HUDEP-2 (cell line): Measurements from ENCODE around the gene C10orf105.

Experiments
- DNase-seq, 76 experiments: peaks; one replicate each; lab custom pipeline; 2025; ENCODE audit not compliant: unreplicated experiment in 76 of 76; lab: John Stamatoyannopoulos, UW

Gene C10orf105, protein sequence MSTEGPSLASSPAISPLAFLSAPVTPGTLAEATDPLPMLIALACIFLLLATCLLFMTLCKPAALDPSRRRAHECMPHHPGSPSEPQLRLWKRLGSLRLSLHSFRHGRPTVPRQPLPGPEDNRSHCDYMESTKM

DNA sequence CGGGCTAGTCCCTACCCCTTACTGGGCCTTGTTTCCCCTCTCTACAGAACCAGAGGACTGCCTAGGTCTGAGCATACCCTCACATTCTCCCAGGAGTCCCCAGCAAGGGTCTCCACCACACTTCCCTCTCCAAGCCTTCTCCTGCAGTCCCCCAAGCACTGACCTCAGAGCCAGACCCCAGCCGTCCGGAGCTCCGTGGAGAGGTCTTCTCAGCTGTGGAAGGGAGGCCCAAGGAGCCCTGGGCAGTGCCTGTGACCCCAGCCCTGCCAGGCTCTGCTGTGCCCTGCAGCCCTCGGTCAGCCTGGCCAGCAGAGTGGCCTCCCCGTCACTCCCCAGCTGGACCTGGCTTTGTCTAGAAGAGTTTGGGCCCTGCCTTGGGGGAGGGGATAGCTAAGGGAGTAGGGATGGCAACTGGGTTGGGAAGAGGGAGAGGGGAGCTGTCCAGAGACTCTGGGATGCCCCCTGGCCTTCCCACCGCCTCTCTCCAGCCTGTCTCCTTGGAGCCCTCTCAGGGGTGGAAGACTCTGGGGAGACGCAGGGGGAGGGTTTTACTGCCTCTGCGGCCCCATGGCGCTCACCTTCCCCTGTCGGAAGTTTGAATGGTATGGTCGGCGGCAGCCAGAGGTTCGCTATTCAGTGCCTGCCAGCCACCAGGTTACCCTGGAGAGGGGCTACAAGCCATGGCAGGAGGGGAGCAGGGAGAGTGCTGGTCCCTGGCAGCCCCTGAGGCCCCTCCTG is at the start of gene C10orf105:
C10orf105 (minus strand) TSS at position 315 of the 738 bp plus-strand sequence. CDS start 3,441 bp downstream, outside the sequence.
- no peak for DNase-seq

DNA sequence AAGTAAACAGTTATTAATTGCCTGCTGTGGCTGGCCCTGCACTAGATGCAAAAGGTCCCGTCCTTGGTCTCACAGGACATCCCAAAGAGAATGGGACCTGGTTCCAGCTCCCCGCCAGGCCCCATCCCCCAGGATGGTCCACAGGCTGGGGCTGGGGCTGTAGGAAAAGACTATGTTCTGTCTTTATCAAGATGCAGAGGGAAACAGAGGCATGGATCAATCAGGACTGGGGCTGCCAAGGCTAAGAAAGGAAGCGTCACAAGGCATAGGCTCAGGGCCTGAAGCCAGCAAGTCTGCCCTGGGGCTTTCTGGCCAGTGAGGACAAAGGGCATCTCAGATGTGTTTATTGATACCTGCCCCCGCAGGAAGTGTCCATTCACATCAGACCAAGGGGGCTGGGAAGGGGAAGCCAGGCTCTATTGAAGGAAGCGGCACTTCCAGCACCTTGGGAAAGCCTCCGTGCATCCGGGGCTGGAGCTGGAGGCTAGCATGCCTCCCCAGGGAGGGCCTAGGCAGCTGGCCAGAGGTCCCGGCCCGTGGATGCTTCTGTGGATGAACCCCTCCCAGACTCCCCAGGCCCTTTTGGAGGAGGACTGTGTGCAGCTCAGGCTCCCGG is 48.0 kb upstream of the C10orf105 start:
- DNase-seq, result no peak

DNA sequence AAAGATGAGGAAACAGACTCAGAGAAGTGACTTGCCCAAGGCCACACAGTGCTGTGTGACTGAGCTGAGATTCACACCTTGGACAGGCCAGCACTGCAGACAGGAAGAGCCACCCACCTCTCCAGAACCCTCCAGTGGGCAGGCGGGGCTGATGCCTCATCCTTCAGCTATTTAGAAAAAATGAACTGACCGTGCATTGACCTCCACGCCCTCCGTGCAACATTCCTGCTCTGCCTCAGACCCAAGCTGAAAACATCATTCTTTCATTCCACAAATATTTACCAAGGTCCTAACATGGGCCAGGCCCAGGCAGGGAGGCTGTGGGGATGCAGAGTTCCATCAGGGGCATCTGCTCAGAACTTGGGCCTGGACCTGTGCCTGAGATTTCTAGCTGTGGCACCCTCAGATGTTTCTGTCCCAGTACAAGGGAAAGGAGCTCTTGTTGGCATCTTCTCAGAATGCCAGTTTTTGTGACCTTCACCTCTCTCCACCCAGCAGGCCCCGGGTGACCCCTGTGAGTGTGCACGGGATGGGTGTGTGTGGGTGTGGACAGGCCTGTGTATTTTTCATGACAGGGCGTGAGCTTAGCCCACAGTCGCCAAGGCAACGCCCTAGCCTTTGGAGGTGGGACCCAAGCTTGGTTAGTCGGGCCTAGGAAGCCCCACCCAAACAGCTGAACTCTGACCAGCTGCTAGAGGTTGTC is 47.3 kb upstream of the C10orf105 start:
- DNase-seq, result peak in 72 of 76 experiments; percentile 6 to 87 (median 69)

DNA sequence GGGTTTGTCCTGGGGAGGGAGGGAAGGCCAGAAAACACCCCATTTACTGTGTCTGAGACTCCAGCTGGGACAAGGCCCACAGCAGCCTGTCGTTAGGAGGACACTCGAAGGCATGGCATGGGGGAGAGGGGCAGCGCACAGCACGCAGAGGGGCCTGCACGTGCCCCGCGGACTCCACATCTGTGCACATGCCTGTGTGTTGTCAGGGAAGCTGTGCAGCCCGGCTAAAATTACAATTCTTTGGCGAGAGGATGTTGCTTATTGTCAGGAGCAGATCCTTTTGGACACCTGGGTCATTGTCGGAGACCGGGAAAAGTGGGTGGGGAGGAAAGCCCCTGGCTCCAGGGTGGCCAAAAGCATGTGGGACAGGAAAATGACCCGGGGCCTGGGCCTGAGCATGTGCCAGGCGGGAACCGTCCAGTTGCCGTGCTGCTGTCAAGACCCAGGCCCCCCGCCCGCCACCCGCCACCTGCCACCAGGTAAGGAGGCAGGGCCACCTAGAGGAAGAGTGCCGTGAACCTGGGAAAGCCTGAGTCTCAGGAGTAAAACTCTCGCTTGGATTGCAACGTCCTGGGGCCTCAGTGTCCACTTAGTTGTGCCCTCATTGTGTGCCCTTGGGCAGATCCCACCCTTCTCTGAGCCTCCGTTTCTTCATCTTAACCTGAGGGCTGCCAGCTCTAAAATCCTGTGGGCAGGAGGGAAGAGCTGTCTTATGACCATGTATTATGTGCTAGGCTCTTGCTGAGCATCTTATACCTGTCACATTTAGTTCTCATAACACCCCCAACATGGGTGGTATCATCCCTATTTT is 46.5 kb upstream of the C10orf105 start:
- no peak for DNase-seq

DNA sequence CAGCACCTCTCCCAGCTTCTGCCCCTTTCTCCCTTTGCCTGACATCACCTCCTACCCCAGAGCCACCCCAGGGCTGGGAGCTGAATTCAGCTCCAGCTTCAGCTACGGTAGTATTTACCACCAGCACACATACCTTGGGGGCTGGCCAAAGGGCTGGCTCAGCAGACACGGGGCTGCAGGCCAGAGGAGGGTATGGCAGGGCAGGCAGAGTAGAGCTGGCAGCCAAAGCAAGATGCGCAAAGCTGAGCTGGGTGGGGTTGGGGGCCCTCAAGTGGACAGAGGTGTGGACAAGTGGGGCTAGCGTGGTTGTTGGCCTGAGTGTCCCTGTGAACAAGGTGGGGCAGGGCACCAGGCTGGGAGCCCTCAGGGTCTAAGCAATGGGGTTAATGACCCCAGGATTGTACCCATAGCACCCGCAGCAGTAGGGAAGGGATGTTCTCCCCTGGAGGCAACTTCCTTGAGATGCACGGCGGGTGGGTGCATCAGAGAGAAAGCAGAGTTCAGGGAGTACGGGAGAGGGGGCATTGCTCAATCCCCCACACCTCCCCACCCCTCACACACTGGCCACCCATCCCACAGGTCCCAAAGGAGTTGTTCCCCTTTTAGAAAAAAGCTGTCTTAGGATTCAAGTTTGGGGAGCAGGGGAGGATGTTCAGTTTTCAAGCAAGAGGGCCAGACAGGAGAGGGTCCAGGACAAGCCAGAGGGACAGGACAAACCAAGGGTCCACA is 45.8 kb upstream of the C10orf105 start:
- DNase-seq, result no peak

DNA sequence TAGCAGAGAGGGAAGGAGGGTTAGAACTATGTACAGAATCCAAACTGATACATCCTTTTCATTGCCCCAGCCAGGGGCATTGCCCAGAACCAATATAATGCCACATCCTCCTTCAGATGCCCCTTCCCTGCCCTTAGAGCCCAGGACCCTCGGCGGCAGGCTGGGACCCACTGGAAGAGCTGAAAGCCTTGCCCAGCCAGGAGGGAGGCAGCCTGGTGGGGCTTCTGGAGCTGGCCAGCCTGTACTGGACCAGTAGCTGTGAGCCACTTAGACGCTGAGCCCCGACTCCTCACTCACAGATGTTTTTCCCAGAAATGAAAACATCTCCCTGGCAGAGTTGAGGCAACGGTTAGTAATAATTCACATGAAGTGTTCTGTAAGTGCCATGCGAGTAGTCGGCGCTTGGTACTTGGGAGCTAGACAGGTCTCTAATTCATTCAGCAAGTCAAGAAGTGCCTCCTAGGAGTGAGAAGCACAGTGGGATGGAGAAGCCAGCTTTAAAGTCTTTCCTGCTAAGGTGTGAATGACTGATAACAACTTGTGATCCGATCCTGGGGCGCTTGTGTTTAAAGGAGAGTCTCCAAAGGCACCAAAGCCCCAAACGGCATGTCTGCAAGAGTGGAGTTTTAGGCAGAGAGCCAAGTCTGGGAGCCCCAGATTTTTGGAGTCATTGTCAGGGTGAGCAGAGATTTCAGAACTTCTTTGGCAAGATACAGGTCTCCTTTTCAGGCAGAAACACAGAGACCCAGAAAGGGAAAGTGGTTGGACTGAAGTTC is 44.0 kb upstream of the C10orf105 start:
- DNase-seq, result no peak

DNA sequence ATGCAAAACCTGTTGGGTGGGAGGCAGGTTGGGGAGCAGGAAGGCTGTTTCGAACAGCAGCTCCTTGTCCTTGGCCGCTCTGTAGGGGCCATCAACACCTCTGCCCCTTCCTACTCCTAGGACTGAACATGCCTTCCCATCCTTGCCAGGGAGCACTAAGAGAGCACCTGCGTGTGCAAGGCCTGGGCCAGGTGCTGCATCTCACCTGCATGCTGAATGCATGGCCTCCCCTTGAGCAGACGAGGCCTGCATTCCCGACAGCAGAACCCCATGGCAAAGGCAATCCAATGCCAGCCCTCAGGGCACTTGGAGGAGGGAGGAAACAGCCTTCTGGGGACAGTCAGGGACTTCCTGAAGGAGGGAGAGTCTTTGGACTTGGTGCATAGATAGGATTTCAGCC is 42.7 kb upstream of the C10orf105 start:
- no peak for DNase-seq

DNA sequence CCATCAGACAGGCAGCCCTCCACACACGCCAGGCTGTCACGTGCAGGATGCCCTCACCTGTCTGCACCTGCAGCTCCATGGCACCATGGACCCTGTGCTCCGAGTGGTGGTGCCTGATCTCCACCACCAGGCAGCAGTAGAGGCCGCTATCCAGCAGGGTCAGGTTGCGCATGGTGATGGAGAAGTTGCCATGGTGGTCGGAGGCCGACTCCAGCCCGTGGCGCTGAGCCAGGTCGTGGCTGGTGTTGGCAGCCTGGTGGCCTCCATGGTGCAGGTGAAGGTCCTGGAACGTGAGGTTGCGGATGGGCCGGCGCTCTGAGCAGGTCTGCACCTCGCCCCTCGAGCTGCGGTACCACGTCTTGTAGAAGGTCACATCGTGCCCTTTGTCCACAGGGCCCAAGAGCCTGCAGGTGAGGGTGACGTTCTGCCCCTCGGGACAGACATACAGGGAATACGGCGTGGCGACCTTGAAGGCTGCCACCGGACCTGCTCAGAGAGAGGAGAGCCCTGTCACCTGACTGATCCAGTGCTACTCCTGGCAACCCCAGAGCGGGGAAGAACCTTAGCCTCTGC is 42.0 kb upstream of the C10orf105 start:
- no peak for DNase-seq

DNA sequence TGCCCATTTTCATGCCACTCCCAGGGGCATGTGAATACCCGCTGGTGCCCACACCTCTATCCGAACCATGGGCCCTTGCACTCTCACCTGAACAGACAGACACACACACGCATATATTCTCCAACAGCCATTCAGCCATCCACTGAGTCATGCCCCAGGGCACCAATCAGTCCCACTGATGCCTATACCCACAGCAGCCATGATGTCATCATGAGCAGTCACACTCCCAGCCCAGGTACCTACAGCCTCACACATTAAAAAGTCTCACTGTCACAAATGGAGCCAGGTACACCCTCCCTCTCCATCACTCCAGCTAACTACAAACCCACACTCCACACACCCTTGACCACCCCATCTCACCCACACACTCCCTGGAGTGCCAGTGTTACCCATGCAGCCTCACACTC is 41.5 kb upstream of the C10orf105 start:
- DNase-seq, result no peak

DNA sequence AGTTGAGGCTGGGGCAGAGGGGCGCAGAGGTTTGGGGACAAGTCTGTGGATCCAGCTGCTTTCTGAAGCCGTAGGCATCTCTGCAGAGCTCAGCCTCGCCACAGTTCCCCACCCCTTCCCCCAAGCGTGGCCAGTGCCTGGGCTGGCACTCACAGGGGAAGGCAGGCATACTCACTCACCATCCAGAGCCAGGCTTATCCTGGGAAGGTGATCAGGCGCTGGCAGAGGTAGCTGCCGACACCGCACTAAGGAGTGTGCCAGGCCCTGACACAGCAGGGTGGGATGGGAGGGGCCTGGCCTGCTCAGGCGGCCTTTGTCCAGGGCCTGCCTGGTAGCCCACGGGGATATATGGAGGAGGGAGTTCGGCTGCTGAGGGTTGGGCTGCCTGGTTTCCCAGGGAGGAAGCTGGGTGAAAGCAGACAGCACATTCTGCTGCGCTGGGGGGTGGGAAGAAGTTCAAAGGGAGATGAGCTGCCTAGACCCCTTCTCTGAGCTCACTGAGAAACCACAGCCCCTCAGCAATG is 37.9 kb upstream of the C10orf105 start:
- DNase-seq, result no peak

DNA sequence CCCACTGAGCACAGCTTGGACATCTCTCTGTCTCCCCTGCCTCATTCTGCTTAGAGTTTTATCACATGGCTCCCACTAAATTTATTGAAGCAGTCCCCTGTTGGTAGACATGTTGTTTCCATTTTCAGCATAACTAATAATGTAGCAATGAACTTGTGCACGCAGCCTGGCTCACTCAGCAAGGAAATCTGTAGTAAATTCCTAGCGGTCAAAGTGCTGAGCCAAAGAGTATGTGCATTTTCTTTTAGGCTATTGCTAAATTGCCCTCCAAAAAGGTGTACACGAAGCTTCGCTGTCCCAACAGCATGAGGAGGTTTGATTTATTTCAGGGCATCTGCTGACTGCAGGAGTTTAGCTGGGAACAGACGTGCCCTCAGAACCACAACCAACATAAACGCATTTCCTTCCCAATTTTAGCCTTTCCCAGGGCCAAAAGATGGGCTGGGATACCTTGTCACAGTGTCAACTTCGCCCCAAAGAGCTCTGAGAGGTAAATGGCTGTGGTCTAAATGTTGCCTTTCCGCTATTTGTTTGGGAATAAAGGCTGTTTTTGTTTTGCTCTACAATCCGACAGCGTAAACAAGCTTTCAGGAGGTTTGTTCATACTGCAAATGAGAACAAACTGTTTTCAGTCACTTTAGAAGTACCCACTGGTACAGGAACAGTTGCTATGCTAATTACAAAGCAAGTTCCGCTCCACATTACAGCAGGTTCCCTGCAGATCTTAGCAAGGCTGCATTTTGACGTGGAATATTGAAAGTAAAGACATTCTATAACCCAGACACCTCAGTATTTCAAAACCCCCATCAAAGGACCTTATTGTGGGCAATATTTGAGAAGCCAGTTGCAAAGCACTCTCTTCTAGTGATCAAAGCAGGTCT is 37.0 kb upstream of the C10orf105 start:
- DNase-seq, result no peak

DNA sequence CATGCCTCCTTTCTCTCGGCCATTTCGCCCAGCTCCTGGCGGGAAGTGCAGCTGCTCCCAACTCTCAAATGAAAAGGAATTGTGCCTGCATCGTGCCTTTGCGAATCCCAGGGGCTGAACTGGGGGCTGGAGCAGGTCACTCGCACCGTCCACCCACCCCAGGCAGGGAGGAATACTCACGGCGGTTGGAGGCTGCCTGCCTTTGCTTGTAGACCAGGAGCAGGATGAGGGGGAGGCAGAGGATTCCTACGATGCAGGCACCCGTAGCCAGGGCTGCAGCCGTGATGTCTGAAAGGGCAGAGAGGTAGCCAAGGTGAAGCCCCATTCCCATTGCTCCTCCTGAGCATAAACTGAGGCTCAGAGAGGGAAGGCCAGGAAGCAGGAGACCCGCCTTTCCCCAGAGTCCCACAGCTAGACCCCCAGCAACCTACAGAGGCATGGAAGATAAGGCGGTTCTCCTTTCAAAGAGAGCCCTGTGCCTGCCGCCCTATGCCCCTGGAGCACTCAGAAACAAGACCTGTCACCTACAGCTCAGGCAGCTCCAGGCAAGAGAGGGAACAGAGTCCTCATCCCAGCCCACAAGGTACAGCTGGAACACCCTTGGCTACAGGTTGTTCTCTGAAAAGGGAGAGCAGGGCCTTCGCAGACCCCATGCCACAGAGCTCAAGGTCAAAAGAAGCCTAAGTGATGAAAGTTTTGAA is 35.8 kb upstream of the C10orf105 start:
- DNase-seq, result no peak

DNA sequence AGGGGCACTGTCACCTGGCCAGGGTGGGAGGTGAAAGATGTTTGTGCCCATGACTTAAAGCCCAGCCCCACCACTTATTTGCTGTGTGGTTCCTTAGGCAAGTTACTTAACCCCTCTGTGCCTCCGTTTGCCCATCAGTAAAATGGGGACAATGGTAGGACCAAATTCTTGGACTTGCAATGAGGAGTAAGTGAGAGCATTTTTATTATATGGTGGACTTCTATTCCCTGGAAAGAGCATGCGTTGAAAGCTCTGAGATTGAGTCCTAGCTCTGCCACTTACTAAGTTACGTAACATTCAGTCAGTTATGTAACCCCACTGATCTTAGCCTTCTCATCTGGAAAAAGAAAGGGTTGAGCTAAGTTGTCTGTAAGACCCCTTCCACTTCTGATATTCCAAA is 35.0 kb upstream of the C10orf105 start:
- DNase-seq, result no peak

DNA sequence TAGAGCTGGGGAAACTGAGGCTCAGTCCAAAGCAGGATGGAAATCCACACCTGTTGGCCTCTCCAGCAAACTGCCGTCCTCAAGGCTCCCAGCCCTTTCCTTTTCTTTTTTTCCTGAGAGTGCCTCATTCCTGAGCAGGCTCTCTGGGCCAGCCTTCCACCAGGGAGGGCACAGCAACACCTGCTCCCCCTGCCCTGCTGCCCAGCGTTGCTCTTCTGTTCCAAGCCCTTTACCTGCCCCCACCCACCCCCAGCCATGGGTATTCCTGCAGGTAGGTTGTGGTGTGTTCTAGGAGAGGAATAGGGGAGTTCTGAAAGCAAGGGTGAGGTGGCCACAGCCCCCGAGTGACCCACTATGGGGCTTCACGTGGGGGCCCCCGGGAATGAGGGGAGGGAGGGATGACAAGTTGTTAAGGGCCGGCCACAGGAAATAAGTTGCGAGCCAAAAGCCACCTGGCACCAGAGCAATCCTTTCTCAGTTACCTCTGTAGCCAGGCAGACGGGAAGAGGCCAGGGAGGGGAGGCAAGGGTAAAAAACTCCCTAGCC is 34.5 kb upstream of the C10orf105 start:
- no peak for DNase-seq

DNA sequence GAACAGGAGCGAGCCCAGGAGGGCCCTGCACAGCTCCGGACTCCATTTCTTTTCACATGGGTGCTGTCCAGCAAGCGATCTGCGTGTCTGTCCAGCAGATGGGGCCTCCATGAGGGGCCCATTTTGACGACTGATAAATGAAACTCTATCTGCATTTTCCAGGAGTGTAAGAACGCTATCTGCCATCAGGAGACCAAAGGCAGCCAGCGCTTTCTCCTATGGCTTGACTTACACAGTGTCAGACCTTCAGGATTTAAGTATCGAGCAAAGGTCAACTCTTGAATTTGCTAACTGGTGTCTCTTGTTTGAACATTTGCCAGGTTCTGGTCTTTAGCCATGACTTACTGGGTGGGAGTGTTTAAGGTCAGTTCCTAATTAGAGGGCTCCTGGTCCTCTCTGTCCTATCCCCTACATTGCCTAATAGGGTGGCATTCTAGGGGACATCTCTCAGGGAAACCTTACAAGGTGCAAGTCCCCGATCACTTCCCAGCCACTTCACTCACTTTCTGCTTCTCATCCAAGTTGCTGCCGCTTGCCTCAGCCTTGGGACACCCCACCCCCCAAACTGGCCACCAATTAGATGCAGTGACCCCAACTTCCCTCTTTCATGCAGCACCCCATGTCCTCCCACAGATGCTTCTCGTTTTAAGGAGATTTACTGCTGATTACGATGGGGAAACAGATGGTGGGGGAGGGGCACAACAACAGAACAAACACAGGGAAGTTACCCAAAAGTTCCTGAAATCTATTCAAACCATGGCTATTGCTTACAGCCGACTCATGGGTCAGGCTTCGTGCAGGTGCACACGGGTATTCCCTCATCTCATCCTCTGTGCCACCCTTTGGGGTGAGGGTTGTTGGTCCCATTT is 33.7 kb upstream of the C10orf105 start:
- DNase-seq, result peak in 1 of 76 experiments; percentile 6
